MM.1S (cell line): ENCODE data around the gene FGF8.

ENCODE experiments used
- DNase-seq: peaks from one replicate; pipeline ENCODE4 v3.0.0-alpha.2; 2015
- H2AFZ ChIP-seq: fragments of 300-600 bp; sonication (generic); 2 replicates; pipeline ENCODE4 v1.6.0; 2016; ENCODE audit warnings: antibody characterized with exemption, low read length
- H3F3A ChIP-seq: fragments of 300-600 bp; sonication (generic); 2 replicates; pipeline ENCODE4 v1.6.1; 2016; ENCODE audit warnings: mild to moderate bottlenecking, antibody characterized with exemption, low read length, moderate library complexity, mixed read lengths; ENCODE audit not compliant: insufficient read depth
- H3K27ac ChIP-seq: fragments of 300-600 bp; sonication (generic); 2 replicates; pipeline ENCODE4 v1.5.1; 2016; ENCODE audit warnings: mild to moderate bottlenecking, low read length
- H3K27me3 ChIP-seq: fragments of 300-600 bp; sonication (generic); replicated peaks from 2 replicates; pipeline ENCODE4 v1.6.0; 2016; ENCODE audit warnings: low read length; ENCODE audit not compliant: insufficient read depth
- H3K36me3 ChIP-seq: fragments of 300-600 bp; sonication (generic); replicated peaks from 2 replicates; pipeline ENCODE4 v1.6.1; 2016; ENCODE audit warnings: mild to moderate bottlenecking, low read length, mixed read lengths; ENCODE audit not compliant: insufficient read depth
- H3K4me1 ChIP-seq: fragments of 300-600 bp; sonication (generic); 2 replicates; pipeline ENCODE4 v1.6.1; 2016; ENCODE audit warnings: low read length, mixed read lengths
- H3K4me2 ChIP-seq: fragments of 300-600 bp; sonication (generic); 2 replicates; pipeline ENCODE4 v1.6.0; 2016; ENCODE audit warnings: low read depth, low read length
- H3K4me3 ChIP-seq: fragments of 300-600 bp; sonication (generic); 2 replicates; pipeline ENCODE4 v1.5.1; 2016; ENCODE audit warnings: low read length, mixed read lengths
- H3K79me2 ChIP-seq: fragments of 300-600 bp; sonication (generic); 2 replicates; pipeline ENCODE4 v1.6.1; 2016; ENCODE audit warnings: mixed run types, low read length, mixed read lengths
- H3K9ac ChIP-seq: fragments of 300-600 bp; sonication (generic); 2 replicates; pipeline ENCODE4 v1.6.1; 2016; ENCODE audit warnings: low read length, mixed read lengths
- H3K9me2 ChIP-seq: fragments of 300-600 bp; sonication (generic); replicated peaks from 2 replicates; pipeline ENCODE4 v1.6.1; 2016; ENCODE audit warnings: mild to moderate bottlenecking, low read length, mixed read lengths; ENCODE audit not compliant: insufficient read depth
- H3K9me3 ChIP-seq: fragments of 300-600 bp; sonication (generic); replicated peaks from 2 replicates; pipeline ENCODE4 v1.6.1; 2016; ENCODE audit warnings: mild to moderate bottlenecking, low read length, mixed read lengths; ENCODE audit not compliant: insufficient read depth
- H4K20me1 ChIP-seq: fragments of 300-600 bp; sonication (generic); 2 replicates; pipeline ENCODE4 v1.6.1; 2016; ENCODE audit warnings: mild to moderate bottlenecking, low read length, moderate library complexity, mixed read lengths; ENCODE audit not compliant: insufficient read depth
- EZH2 ChIP-seq: fragments of 300-600 bp; sonication (generic); optimal IDR thresholded peaks from 2 replicates; pipeline ENCODE3; 2017; ENCODE audit warnings: low read depth, mild to moderate bottlenecking, antibody characterized with exemption, low read length, mixed read lengths
- EZH2phosphoT487 ChIP-seq: fragments of 300-600 bp; sonication (generic); IDR thresholded peaks from 2 replicates; pipeline ENCODE4 v1.6.1; 2018; ENCODE audit warnings: antibody characterized with exemption, low read length
- TF ChIP-seq, protein P1 (sequence below): fragments of 300-600 bp; sonication (generic); IDR thresholded peaks from 2 replicates; pipeline ENCODE4 v1.5.1; 2016; ENCODE audit warnings: antibody characterized with exemption, low read length, mixed read lengths

Gene FGF8

GRCh38 chr10:101744267-101744666 is 31.6 kb downstream of the FGF8 start:
- Histone ChIP-seq H3K79me2 (no peaks in the 10 kb centered on the region), H3K4me3 (no peak overlapping the region), H3K9me2 (no peaks in the 10 kb centered on the region), H3K9ac (no peak overlapping the region), H3K4me2 (no peak overlapping the region), H3F3A (no peaks in the 10 kb centered on the region), H3K4me1 (no peaks in the 10 kb centered on the region), H2AFZ (no peak overlapping the region), H4K20me1 (no peaks in the 10 kb centered on the region), H3K27ac (no peak overlapping the region), H3K9me3 (no peaks in the 10 kb centered on the region), H3K27me3 (no peaks in the 10 kb centered on the region), H3K36me3 (no peaks in the 10 kb centered on the region)
- DNase-seq, result no peak
- TF ChIP-seq EZH2phosphoT487 (no peak), EZH2 (no peak)
- TF ChIP-seq, protein P1, sequence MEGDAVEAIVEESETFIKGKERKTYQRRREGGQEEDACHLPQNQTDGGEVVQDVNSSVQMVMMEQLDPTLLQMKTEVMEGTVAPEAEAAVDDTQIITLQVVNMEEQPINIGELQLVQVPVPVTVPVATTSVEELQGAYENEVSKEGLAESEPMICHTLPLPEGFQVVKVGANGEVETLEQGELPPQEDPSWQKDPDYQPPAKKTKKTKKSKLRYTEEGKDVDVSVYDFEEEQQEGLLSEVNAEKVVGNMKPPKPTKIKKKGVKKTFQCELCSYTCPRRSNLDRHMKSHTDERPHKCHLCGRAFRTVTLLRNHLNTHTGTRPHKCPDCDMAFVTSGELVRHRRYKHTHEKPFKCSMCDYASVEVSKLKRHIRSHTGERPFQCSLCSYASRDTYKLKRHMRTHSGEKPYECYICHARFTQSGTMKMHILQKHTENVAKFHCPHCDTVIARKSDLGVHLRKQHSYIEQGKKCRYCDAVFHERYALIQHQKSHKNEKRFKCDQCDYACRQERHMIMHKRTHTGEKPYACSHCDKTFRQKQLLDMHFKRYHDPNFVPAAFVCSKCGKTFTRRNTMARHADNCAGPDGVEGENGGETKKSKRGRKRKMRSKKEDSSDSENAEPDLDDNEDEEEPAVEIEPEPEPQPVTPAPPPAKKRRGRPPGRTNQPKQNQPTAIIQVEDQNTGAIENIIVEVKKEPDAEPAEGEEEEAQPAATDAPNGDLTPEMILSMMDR, result no peak

- DNase-seq, result no peak
- no peaks in the 10 kb centered on the region for H3F3A ChIP-seq
- no peaks in the 10 kb centered on the region for H3K9me2 ChIP-seq
- H3K27ac ChIP-seq, result no peak overlapping the region
- H3K79me2 ChIP-seq, result no peaks in the 10 kb centered on the region
- H3K4me2 ChIP-seq, result no peak overlapping the region
- H3K27me3 ChIP-seq, result no peaks in the 10 kb centered on the region
- H3K4me1 ChIP-seq, result no peaks in the 10 kb centered on the region
- no peak overlapping the region for H3K9ac ChIP-seq
- no peaks in the 10 kb centered on the region for H3K9me3 ChIP-seq
- H4K20me1 ChIP-seq, result no peaks in the 10 kb centered on the region
- H3K36me3 ChIP-seq, result no peaks in the 10 kb centered on the region
- no peak overlapping the region for H3K4me3 ChIP-seq
- no peak overlapping the region for H2AFZ ChIP-seq
- TF ChIP-seq, protein P1, result no peak
- no peak for TF ChIP-seq EZH2
- TF ChIP-seq EZH2phosphoT487, result no peak
Measured at GRCh38 chr10:101741938-101742337, 34.0 kb downstream of the FGF8 start.

GRCh38 chr10:101736666-101737065 is 39.2 kb downstream of the FGF8 start:
- H3K79me2 ChIP-seq, result no peaks in the 10 kb centered on the region
- no peaks in the 10 kb centered on the region for H3F3A ChIP-seq
- no peaks in the 10 kb centered on the region for H3K9me3 ChIP-seq
- H3K4me2 ChIP-seq, result no peak overlapping the region
- no peak overlapping the region for H3K27ac ChIP-seq
- H3K9ac ChIP-seq, result no peak overlapping the region
- H3K36me3 ChIP-seq, result no peaks in the 10 kb centered on the region
- DNase-seq, result no peak
- no peak overlapping the region for H3K4me3 ChIP-seq
- no peaks in the 10 kb centered on the region for H3K27me3 ChIP-seq
- H3K9me2 ChIP-seq, result no peaks in the 10 kb centered on the region
- H4K20me1 ChIP-seq, result no peaks in the 10 kb centered on the region
- H2AFZ ChIP-seq, result no peak overlapping the region
- H3K4me1 ChIP-seq, result no peaks in the 10 kb centered on the region
- TF ChIP-seq, protein P1, result no peak
- TF ChIP-seq EZH2, result no peak
- no peak for TF ChIP-seq EZH2phosphoT487
